ENCODE measurements around the gene MAP3K7. TPM values are rescaled to one million over a fixed set of nuclear protein-coding genes. Genes with fewer than 3 reads are reported as not detected.

MAP3K7 gene
- total and polyA plus RNA-seq, 2 of the 13 experiments (the other 11 are each of a cell fraction or from before 2014, with no cell fraction given): 24.1 to 24.4 TPM

DNA sequence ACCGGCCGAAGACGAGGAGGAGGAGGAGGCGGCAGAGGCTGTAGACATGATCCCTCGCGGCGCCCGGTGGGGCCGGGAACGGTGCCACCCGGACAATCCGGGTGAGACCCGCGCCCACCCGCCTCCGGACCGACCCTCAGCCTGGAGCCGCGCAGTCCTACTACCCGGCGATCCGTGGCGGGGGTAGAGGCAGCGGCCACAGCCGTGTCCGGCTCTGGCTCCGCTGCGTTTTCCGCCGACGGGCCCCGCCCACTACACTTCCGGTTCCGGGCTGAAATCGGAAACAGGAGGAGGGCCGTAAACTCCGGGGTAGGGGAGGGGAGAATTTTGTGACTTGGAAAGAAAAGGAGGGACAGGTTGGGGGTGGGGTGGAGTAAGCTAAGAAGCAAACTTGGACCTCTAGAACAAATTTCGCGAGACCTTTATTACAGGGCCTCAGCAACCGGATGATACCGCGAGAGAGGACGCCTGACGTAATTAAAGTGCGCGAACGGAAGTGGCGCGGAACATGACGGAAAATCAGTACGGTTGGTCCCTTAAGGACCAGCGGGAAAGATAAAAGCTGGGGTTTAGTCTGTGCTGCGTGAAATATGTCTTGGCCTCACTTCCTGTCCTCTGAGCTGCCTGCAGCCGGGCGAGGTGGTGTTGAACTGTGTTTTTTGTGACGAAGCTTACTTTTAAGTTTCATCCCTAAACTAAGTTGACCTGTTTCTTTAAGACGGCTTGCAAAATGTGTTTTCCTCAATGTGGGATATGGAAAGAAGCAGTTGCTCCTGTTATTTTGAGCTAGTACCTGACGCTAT lies at the start of gene MAP3K7 (continued):
- TF ChIP-seq, protein P1, sequence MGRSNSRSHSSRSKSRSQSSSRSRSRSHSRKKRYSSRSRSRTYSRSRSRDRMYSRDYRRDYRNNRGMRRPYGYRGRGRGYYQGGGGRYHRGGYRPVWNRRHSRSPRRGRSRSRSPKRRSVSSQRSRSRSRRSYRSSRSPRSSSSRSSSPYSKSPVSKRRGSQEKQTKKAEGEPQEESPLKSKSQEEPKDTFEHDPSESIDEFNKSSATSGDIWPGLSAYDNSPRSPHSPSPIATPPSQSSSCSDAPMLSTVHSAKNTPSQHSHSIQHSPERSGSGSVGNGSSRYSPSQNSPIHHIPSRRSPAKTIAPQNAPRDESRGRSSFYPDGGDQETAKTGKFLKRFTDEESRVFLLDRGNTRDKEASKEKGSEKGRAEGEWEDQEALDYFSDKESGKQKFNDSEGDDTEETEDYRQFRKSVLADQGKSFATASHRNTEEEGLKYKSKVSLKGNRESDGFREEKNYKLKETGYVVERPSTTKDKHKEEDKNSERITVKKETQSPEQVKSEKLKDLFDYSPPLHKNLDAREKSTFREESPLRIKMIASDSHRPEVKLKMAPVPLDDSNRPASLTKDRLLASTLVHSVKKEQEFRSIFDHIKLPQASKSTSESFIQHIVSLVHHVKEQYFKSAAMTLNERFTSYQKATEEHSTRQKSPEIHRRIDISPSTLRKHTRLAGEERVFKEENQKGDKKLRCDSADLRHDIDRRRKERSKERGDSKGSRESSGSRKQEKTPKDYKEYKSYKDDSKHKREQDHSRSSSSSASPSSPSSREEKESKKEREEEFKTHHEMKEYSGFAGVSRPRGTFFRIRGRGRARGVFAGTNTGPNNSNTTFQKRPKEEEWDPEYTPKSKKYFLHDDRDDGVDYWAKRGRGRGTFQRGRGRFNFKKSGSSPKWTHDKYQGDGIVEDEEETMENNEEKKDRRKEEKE (IDR thresholded peaks at IDR 0.05): no peak
- TF ChIP-seq, protein P2, sequence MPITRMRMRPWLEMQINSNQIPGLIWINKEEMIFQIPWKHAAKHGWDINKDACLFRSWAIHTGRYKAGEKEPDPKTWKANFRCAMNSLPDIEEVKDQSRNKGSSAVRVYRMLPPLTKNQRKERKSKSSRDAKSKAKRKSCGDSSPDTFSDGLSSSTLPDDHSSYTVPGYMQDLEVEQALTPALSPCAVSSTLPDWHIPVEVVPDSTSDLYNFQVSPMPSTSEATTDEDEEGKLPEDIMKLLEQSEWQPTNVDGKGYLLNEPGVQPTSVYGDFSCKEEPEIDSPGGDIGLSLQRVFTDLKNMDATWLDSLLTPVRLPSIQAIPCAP (CRISPR knock-in tag; IDR thresholded peaks at IDR 0.05; ENCODE audit: low read depth): no peak
- TF ChIP-seq HMG20B (CRISPR knock-in tag; conservative IDR thresholded peaks at IDR 0.05) (no peak), CCAR2 (optimal IDR thresholded peaks at IDR 0.05; ENCODE audit: low read depth, low read length) (no peak), HES4 (CRISPR knock-in tag; IDR thresholded peaks at IDR 0.05; ENCODE audit: borderline replicate concordance) (no peak), EHMT2 (IDR thresholded peaks at IDR 0.05; ENCODE audit: borderline replicate concordance, low read depth, low read length) (peak; percentile 85; the same call in 1 of the 2 replicates), NFIB (CRISPR knock-in tag; IDR thresholded peaks at IDR 0.05; ENCODE audit: borderline replicate concordance) (no peak), SRSF9 (IDR thresholded peaks at IDR 0.05; ENCODE audit: borderline replicate concordance, insufficient read depth, low read depth, low read length, poor library complexity, severe bottlenecking) (no peak), HNRNPK (IDR thresholded peaks at IDR 0.05; ENCODE audit: low read depth, low read length, poor library complexity, severe bottlenecking) (no peak), TAF1 (CRISPR knock-in tag; IDR thresholded peaks at IDR 0.05) (peak; percentile 64), SP2 (CRISPR knock-in tag; IDR thresholded peaks at IDR 0.05) (peak; percentile 52; the same call in 1 of the 2 replicates), MATR3 (CRISPR knock-in tag; IDR thresholded peaks at IDR 0.05) (no peak), ZNF670 (CRISPR knock-in tag; IDR thresholded peaks at IDR 0.05; ENCODE audit: borderline replicate concordance) (no peak), FOXC1 (CRISPR knock-in tag; IDR thresholded peaks at IDR 0.05; ENCODE audit: borderline replicate concordance) (peak; percentile 59; the same call in 1 of the 2 replicates), CBFB (CRISPR knock-in tag; IDR thresholded peaks at IDR 0.05) (peak; percentile 66; the same call in 1 of the 2 replicates), ZMYM2 (CRISPR knock-in tag; IDR thresholded peaks at IDR 0.05) (no peak), POLR2G (IDR thresholded peaks at IDR 0.05; ENCODE audit: low read depth, low read length) (peak; percentile 83), NBN (conservative IDR thresholded peaks at IDR 0.05) (no peak), DPF2 (CRISPR knock-in tag; IDR thresholded peaks at IDR 0.05; ENCODE audit: borderline replicate concordance, low read depth) (no peak), GZF1 (CRISPR knock-in tag; IDR thresholded peaks at IDR 0.05) (no peak), ZSCAN31 (CRISPR knock-in tag; IDR thresholded peaks at IDR 0.05; ENCODE audit: low read depth) (0 out of 2 replicates have a peak, but pooled peaks have one; percentile 39), ZKSCAN5 (CRISPR knock-in tag; IDR thresholded peaks at IDR 0.05) (no peak), SRY (CRISPR knock-in tag; IDR thresholded peaks at IDR 0.05) (peak; percentile 74; the same call in 1 of the 2 replicates), CEBPB (IDR thresholded peaks at IDR 0.05; ENCODE audit: borderline replicate concordance, low read depth, low read length) (no peak), ZNF180 (CRISPR knock-in tag; IDR thresholded peaks at IDR 0.05; ENCODE audit: borderline replicate concordance, low read depth) (no peak), GABPA (IDR thresholded peaks at IDR 0.05; ENCODE audit: low read depth, low read length) (peak; percentile 80), GABPA (CRISPR knock-in tag; IDR thresholded peaks at IDR 0.05; ENCODE audit: low read depth) (peak; percentile 96), ZNF24 (IDR thresholded peaks at IDR 0.05) (no peak)
